ENCODE results near the gene FAM163B. TPM values are rescaled to one million over a fixed set of nuclear protein-coding genes. Genes with fewer than 3 reads are reported as not detected.

Gene FAM163B
- polyA plus RNA-seq, 3 donors = 0.17 to 0.39 TPM; not detected in 1

Other genes starting within 250 kb of the FAM163B start
- 100 to 1,000 TPM; 161 to 181 (median 175) TPM for gene SURF4, start 233.3 kb downstream of the FAM163B start, polyA plus RNA-seq (ENCODE audit: insufficient read length in 3 of 3)
- 1 to 10 TPM; 4.3 to 5.4 (median 4.4) TPM for gene STKLD1, start 233.0 kb downstream of the FAM163B start, polyA plus RNA-seq (ENCODE audit: insufficient read length in 3 of 3)
- 10 to 100 TPM; 25.2 to 33.4 (median 28.9) TPM for gene REXO4, start 191.4 kb downstream of the FAM163B start, polyA plus RNA-seq (ENCODE audit: insufficient read length in 3 of 3)
- 10 to 100 TPM in 2 of 3 donors, 1 to 10 TPM in 1; 8.5 to 14.6 (median 11.5) TPM for gene ADAMTS13, start 187.0 kb downstream of the FAM163B start, polyA plus RNA-seq (ENCODE audit: insufficient read length in 3 of 3)
- gene CACFD1, start 149.4 kb downstream of the FAM163B start, polyA plus RNA-seq (ENCODE audit: insufficient read length in 3 of 3) = 10 to 100 TPM; 23.5 to 35.8 (median 32.8) TPM
- gene SLC2A6, start 130.3 kb downstream of the FAM163B start, polyA plus RNA-seq (ENCODE audit: insufficient read length in 3 of 3) = 1 to 10 TPM; 1.3 to 1.6 (median 1.6) TPM
- gene MYMK, start 84.4 kb downstream of the FAM163B start, polyA plus RNA-seq (ENCODE audit: insufficient read length in 3 of 3) = under 1 TPM in 1 of 3 donors, not detected in 2; 0.30 TPM
- 1 to 10 TPM; 1.4 to 2.5 (median 1.9) TPM for gene ADAMTSL2, start 74.7 kb downstream of the FAM163B start, polyA plus RNA-seq (ENCODE audit: insufficient read length in 3 of 3)
- 1 to 10 TPM in 2 of 3 donors, under 1 TPM in 1; 0.95 to 1.6 (median 1.0) TPM for gene DBH, start 27.0 kb upstream of the FAM163B start, polyA plus RNA-seq (ENCODE audit: insufficient read length in 3 of 3)
- 10 to 100 TPM in 2 of 3 donors, 1 to 10 TPM in 1; 7.6 to 13.3 (median 12.3) TPM for gene SARDH, start 129.0 kb upstream of the FAM163B start, polyA plus RNA-seq (ENCODE audit: insufficient read length in 3 of 3)